Activated gamma-delta T cell treated with Interleukin-2 at 50 U/mL for 16 hours (primary cell): ENCODE data around the gene CEACAM7.
A peak's percentile ranks its signal among the peaks of the same experiment; 100 is the strongest.

ENCODE experiments used
- DNase-seq: peaks from one replicate; pipeline ENCODE4 v3.0.0-alpha.2; 2020

CEACAM7 gene

GRCh38 chr19:41699968-41700323 is 11.9 kb upstream of the CEACAM7 start:
- DNase-seq = no peak

GRCh38 chr19:41699231-41699967 is 11.3 kb upstream of the CEACAM7 start:
- DNase-seq = no peak

- DNase-seq = no peak
Measured at GRCh38 chr19:41698746-41699230, 10.7 kb upstream of the CEACAM7 start.

- DNase-seq = no peak
Measured at GRCh38 chr19:41697198-41697855, 9.3 kb upstream of the CEACAM7 start.

GRCh38 chr19:41696402-41697197 is 8.5 kb upstream of the CEACAM7 start:
- DNase-seq = no peak

- DNase-seq = no peak
Measured at GRCh38 chr19:41695745-41696144, 7.7 kb upstream of the CEACAM7 start.

- no peak for DNase-seq
Measured at GRCh38 chr19:41694831-41695635, 7.0 kb upstream of the CEACAM7 start.

GRCh38 chr19:41694196-41694595 is 6.1 kb upstream of the CEACAM7 start:
- no peak for DNase-seq

- DNase-seq = no peak
Measured at GRCh38 chr19:41691268-41691970, 3.3 kb upstream of the CEACAM7 start.

GRCh38 chr19:41690801-41691065 is 2.7 kb upstream of the CEACAM7 start:
- no peak for DNase-seq

GRCh38 chr19:41689993-41690800 is 2.1 kb upstream of the CEACAM7 start:
- DNase-seq = no peak

- no peak for DNase-seq
Measured at GRCh38 chr19:41688687-41689086, 617 bp upstream of the CEACAM7 start.

- no peak for DNase-seq
Measured at GRCh38 chr19:41687419-41687818, 651 bp downstream of the CEACAM7 start.

- DNase-seq = no peak
Measured at GRCh38 chr19:41682437-41682836, 5.6 kb downstream of the CEACAM7 start.

- DNase-seq = no peak
Measured at GRCh38 chr19:41671486-41671885, 16.6 kb downstream of the CEACAM7 start.

GRCh38 chr19:41670755-41671154 is 17.3 kb downstream of the CEACAM7 start:
- DNase-seq = no peak

GRCh38 chr19:41668315-41668714 is 19.8 kb downstream of the CEACAM7 start:
- DNase-seq = no peak

GRCh38 chr19:41666075-41666474 is 22.0 kb downstream of the CEACAM7 start:
- DNase-seq = no peak

- DNase-seq = no peak
Measured at GRCh38 chr19:41657157-41657556, 30.9 kb downstream of the CEACAM7 start.

- DNase-seq = peak; percentile 10
Measured at GRCh38 chr19:41656756-41657155, 31.3 kb downstream of the CEACAM7 start.

- no peak for DNase-seq
Measured at GRCh38 chr19:41652250-41652649, 35.8 kb downstream of the CEACAM7 start.

GRCh38 chr19:41649827-41650226 is 38.2 kb downstream of the CEACAM7 start:
- DNase-seq = no peak
